HEK293 (cell line): ENCODE results near the gene DSCAM.
"Not testable (repeated sequence)": the region's sequence is repeated elsewhere in the genome, so short reads cannot be mapped to it uniquely, and the experiment has no call there.

ENCODE experiments used
- CTCF ChIA-PET: fragments of 350-600 bp; formaldehyde crosslinking; extraction: SDS; loops from one replicate; lab custom pipeline; 2021; ENCODE audit warnings: antibody characterized with exemption; lab: Yijun Ruan, JAX
- POLR2A ChIA-PET: fragments of 300-600 bp; formaldehyde crosslinking; extraction: SDS; loops from one replicate; lab custom pipeline; 2020; ENCODE audit warnings: antibody characterized with exemption, inconsistent platforms; lab: Yijun Ruan, JAX
- H3K27ac ChIP-seq: fragments of 200-500 bp; sonication (Bioruptor generic); 2 replicates; pipeline ENCODE4 v1.5.1; 2014; ENCODE audit warnings: low read depth, low read length, control low read depth, inconsistent platforms; ENCODE audit errors: extremely low read depth
- H3K36me3 ChIP-seq, 2 experiments: fragments of 200-500 bp in 1 of 2; sonication (Bioruptor generic) in 1 of 2; 1 replicate in 1 of 2; 2 replicates in 1 of 2; pipeline ENCODE4 v1.5.1; 2014 to 2017; ENCODE audit warnings: inconsistent platforms in 2 of 2, low read length in 2 of 2; ENCODE audit not compliant: control insufficient read depth in 2 of 2, insufficient read depth in 1 of 2
- H3K4me1 ChIP-seq: fragments of 200-500 bp; sonication (Bioruptor generic); 2 replicates; pipeline ENCODE4 v1.5.1; 2014; ENCODE audit warnings: mild to moderate bottlenecking, low read length, inconsistent platforms; ENCODE audit not compliant: control insufficient read depth, insufficient read depth
- H3K4me3 ChIP-seq: 2 replicates; pipeline ENCODE4 v1.5.1; 2011; ENCODE audit warnings: low read depth, mild to moderate bottlenecking, control low read depth, low read length, moderate library complexity
- H3K9me3 ChIP-seq: fragments of 200-500 bp; sonication (Bioruptor generic); 2 replicates; pipeline ENCODE4 v1.5.1; 2014; ENCODE audit warnings: low read depth, low read length, inconsistent platforms; ENCODE audit not compliant: control insufficient read depth, insufficient read depth
- GLI2 ChIP-seq: fragments of 450-650 bp; formaldehyde crosslinking; IDR thresholded peaks from 2 replicates; pipeline ENCODE4; 2017; ENCODE audit warnings: missing biosample characterization, missing genetic modification characterization, low read depth, borderline replicate concordance
- KLF1 ChIP-seq: fragments of 450-650 bp; formaldehyde crosslinking; IDR thresholded peaks from 2 replicates; pipeline ENCODE4 v1.5.1; 2016; ENCODE audit warnings: missing biosample characterization, missing genetic modification characterization
- MEIS1 ChIP-seq: sonication (generic); formaldehyde crosslinking; IDR thresholded peaks from 2 replicates; pipeline ENCODE4 v1.8.1; 2022; ENCODE audit warnings: missing genetic modification reagents, mild to moderate bottlenecking, borderline replicate concordance
- MYNN ChIP-seq: fragments of 450-650 bp; formaldehyde crosslinking; IDR thresholded peaks from 2 replicates; pipeline ENCODE4 v1.5.1; 2016; ENCODE audit warnings: missing biosample characterization, missing genetic modification characterization, borderline replicate concordance
- WT1 ChIP-seq: fragments of 450-650 bp; formaldehyde crosslinking; IDR thresholded peaks from 2 replicates; pipeline ENCODE4 v1.5.1; 2016; ENCODE audit warnings: missing biosample characterization, missing genetic modification characterization
- ZBTB10 ChIP-seq: fragments of 450-650 bp; formaldehyde crosslinking; IDR thresholded peaks from 2 replicates; pipeline ENCODE4 v1.5.1; 2016; ENCODE audit warnings: missing biosample characterization, missing genetic modification characterization
- ZBTB17 ChIP-seq: fragments of 450-650 bp; formaldehyde crosslinking; IDR thresholded peaks from 2 replicates; pipeline ENCODE4 v1.5.1; 2016; ENCODE audit warnings: missing biosample characterization, missing genetic modification characterization
- ZBTB20 ChIP-seq: fragments of 450-650 bp; formaldehyde crosslinking; IDR thresholded peaks from 2 replicates; pipeline ENCODE4 v1.5.1; 2016; ENCODE audit warnings: missing biosample characterization, missing genetic modification characterization
- ZBTB21 ChIP-seq: fragments of 450-650 bp; formaldehyde crosslinking; IDR thresholded peaks from 2 replicates; pipeline ENCODE4 v1.5.1; 2017; ENCODE audit warnings: missing biosample characterization, missing genetic modification characterization
- ZNF157 ChIP-seq: fragments of 450-650 bp; formaldehyde crosslinking; IDR thresholded peaks from 2 replicates; pipeline ENCODE4 v1.5.1; 2016; ENCODE audit warnings: missing biosample characterization, missing genetic modification characterization
- ZNF16 ChIP-seq: fragments of 450-650 bp; formaldehyde crosslinking; IDR thresholded peaks from 2 replicates; pipeline ENCODE4 v1.5.1; 2016; ENCODE audit warnings: low read depth, missing biosample characterization, missing genetic modification characterization
- ZNF211 ChIP-seq: fragments of 450-650 bp; formaldehyde crosslinking; IDR thresholded peaks from 2 replicates; pipeline ENCODE4 v1.5.1; 2016; ENCODE audit warnings: low read depth, missing biosample characterization, missing genetic modification characterization
- ZNF23 ChIP-seq: fragments of 450-650 bp; formaldehyde crosslinking; IDR thresholded peaks from 2 replicates; pipeline ENCODE4 v1.5.1; 2016; ENCODE audit warnings: missing biosample characterization, missing genetic modification characterization, borderline replicate concordance
- ZNF280C ChIP-seq: fragments of 450-650 bp; formaldehyde crosslinking; IDR thresholded peaks from 2 replicates; pipeline ENCODE4 v1.5.1; 2016; ENCODE audit warnings: missing biosample characterization, missing genetic modification characterization
- ZNF398 ChIP-seq: fragments of 450-650 bp; formaldehyde crosslinking; IDR thresholded peaks from 2 replicates; pipeline ENCODE4 v1.5.1; 2017; ENCODE audit warnings: missing biosample characterization, missing genetic modification characterization
- ZNF423 ChIP-seq: fragments of 450-650 bp; formaldehyde crosslinking; IDR thresholded peaks from 2 replicates; pipeline ENCODE4 v1.5.1; 2016; ENCODE audit warnings: missing biosample characterization, missing genetic modification characterization
- ZNF433 ChIP-seq: fragments of 450-650 bp; formaldehyde crosslinking; IDR thresholded peaks from 2 replicates; pipeline ENCODE4 v1.5.1; 2016; ENCODE audit warnings: missing biosample characterization, missing genetic modification characterization, low read depth
- ZNF621 ChIP-seq: fragments of 450-650 bp; formaldehyde crosslinking; IDR thresholded peaks from 2 replicates; pipeline ENCODE4 v1.5.1; 2017; ENCODE audit warnings: missing biosample characterization, missing genetic modification characterization
- ZNF677 ChIP-seq: fragments of 450-650 bp; IDR thresholded peaks from 2 replicates; pipeline ENCODE4 v1.5.0; 2018; ENCODE audit warnings: missing biosample characterization, mild to moderate bottlenecking, missing genetic modification characterization, moderate library complexity
- ZNF830 ChIP-seq: fragments of 450-650 bp; IDR thresholded peaks from 2 replicates; pipeline ENCODE4 v1.5.0; 2018; ENCODE audit warnings: missing biosample characterization, missing genetic modification characterization, low read depth, mild to moderate bottlenecking, moderate library complexity
- ZNF837 ChIP-seq: fragments of 450-650 bp; formaldehyde crosslinking; IDR thresholded peaks from 2 replicates; pipeline ENCODE4 v1.5.1; 2016; ENCODE audit warnings: missing biosample characterization, missing genetic modification characterization
- ZSCAN18 ChIP-seq: fragments of 450-650 bp; formaldehyde crosslinking; IDR thresholded peaks from 2 replicates; pipeline ENCODE4 v1.5.1; 2016; ENCODE audit warnings: missing biosample characterization, missing genetic modification characterization

The DSCAM gene

GRCh38 chr21:40185208-40185607, 661.8 kb downstream of the DSCAM start:
- H3K4me3 ChIP-seq = no peak overlapping the region
- no peaks in the 10 kb centered on the region for H3K9me3 ChIP-seq
- ChIA-PET POLR2A (no interaction called here), CTCF (no interaction called here)
- no peaks in the 10 kb centered on the region for H3K4me1 ChIP-seq
- no peak overlapping the region for H3K27ac ChIP-seq
- no peaks in the 10 kb centered on the region for H3K36me3 ChIP-seq
- TF ChIP-seq ZBTB20 (tag by site-specific recombination) (no peak), MEIS1 (no peak), ZNF211 (tag by site-specific recombination) (no peak), ZNF837 (tag by site-specific recombination) (no peak), ZBTB21 (no peak), ZNF621 (no peak), ZBTB10 (tag by site-specific recombination) (no peak)

- POLR2A ChIA-PET, H3K27ac ChIP-seq, CTCF ChIA-PET, H3K9me3 ChIP-seq, H3K4me3 ChIP-seq, H3K4me1 ChIP-seq, H3K36me3 ChIP-seq: not testable (repeated sequence)
Measured at GRCh38 chr21:40182491-40182890, 664.5 kb downstream of the DSCAM start.

- ChIA-PET POLR2A (no interaction called here), CTCF (no interaction called here)
- Histone ChIP-seq H3K36me3 (no peaks in the 10 kb centered on the region), H3K27ac (no peak overlapping the region), H3K4me3 (no peak overlapping the region), H3K4me1 (no peaks in the 10 kb centered on the region), H3K9me3 (no peaks in the 10 kb centered on the region)
- TF ChIP-seq ZNF280C (no peak), ZNF423 (no peak), MYNN (tag by site-specific recombination) (no peak), ZNF398 (tag by site-specific recombination) (no peak), ZBTB17 (tag by site-specific recombination) (no peak), ZNF433 (tag by site-specific recombination) (no peak), ZNF830 (tag by site-specific recombination) (no peak), ZSCAN18 (tag by site-specific recombination) (no peak), KLF1 (no peak), ZNF23 (tag by site-specific recombination) (no peak), WT1 (tag by site-specific recombination) (no peak), GLI2 (tag by site-specific recombination) (no peak), ZNF157 (tag by site-specific recombination) (no peak), ZNF16 (no peak), ZNF677 (tag by site-specific recombination) (no peak)
Measured at GRCh38 chr21:40179166-40179565, 667.8 kb downstream of the DSCAM start.
